Pulmonary artery endothelial cell (primary cell): Measurements from ENCODE around the gene NDEL1. TPM values are rescaled to one million over a fixed set of nuclear protein-coding genes. Genes with fewer than 3 reads are reported as not detected.

Source experiments
- DNase-seq: peaks from one replicate; pipeline ENCODE4 v3.0.0-alpha.2; 2011; ENCODE audit warnings: low read depth, low spot score
- total RNA-seq: library from RNA; depleted of rRNA; stranded (reverse); fragments of >200 nt; gene quantifications from 2 replicates; pipeline ENCODE4 v1.2.3, GENCODE V29; 2014

The NDEL1 gene
- total RNA-seq, 1 donor from 2014 or later: 33.4 TPM

DNA sequence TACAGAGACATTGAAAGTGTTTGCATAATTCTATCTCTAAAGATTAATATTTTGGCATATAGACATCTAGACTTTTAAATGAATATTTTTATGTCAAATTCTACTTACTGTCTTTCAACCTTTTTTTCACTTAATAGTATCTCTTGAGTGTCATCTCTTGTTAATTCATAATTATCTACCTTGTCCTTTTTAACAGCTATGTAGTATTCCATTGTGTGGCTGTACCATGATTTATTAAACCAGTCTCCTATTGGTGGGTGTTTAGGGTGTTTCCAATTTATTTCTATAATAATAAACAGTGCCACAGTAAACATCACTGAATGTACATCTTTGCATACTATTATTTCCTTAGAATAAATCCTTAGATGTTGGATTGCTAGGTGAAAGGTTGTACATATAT, 21.7 kb upstream of the NDEL1 start:
- no peak for DNase-seq

DNA sequence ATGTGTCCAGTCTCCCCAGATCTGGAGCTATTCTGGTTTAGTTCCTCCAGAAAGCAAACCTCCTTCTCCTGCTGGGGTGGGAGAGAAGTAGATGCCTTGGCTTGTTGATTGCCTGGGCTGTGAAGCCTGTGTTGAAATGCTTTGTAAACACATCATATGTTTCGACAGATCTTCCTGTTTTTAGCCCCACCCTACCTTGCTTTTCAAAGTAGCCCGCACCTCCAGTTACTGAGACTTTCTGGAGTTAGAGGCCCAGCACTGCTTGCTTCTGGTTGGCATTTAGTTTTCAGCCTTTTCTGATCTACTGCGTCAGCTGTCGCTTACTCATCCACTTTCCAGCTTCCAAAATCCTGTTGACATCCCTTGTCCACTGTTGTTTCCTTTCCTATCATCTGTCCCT, 17.9 kb upstream of the NDEL1 start:
- no peak for DNase-seq

DNA sequence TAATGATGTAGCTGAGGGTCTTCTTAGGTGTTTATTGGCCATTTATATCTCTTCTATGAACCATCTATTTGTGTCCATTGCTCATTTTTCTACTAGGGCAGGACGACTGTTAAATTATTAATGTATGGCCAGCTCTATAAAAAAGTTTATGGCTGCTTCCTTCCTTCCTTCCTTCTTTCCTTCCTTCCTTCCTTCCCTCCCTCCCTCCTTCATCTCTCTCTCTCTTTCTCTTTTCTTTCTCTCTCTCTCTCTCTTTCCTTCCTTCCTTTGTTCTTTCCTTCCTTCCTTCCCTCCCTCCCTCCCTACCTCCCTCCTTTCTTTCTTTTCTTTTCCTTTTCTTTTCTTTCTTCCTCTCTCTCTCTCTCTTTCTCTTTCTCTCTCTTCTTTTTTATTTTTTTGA, 17.2 kb upstream of the NDEL1 start:
- DNase-seq: no peak

DNA sequence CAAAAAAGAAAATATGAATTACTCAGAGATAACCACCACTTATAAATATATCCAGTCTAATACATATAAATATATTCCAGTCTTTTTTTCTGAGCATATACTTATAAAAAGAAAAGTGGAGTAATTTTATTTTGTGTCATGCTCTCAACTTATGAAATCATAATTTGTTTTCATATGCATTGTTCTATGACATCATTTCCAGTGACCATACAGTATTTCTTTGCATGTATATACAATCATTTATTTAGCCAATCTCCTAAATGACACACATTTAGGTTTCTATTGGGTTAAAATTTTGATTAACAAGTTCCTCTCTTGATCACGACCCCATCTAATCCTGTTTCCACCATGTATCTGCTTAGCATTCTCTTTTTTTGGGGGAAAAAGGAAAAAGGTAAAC, 16.4 kb upstream of the NDEL1 start:
- DNase-seq: no peak

DNA sequence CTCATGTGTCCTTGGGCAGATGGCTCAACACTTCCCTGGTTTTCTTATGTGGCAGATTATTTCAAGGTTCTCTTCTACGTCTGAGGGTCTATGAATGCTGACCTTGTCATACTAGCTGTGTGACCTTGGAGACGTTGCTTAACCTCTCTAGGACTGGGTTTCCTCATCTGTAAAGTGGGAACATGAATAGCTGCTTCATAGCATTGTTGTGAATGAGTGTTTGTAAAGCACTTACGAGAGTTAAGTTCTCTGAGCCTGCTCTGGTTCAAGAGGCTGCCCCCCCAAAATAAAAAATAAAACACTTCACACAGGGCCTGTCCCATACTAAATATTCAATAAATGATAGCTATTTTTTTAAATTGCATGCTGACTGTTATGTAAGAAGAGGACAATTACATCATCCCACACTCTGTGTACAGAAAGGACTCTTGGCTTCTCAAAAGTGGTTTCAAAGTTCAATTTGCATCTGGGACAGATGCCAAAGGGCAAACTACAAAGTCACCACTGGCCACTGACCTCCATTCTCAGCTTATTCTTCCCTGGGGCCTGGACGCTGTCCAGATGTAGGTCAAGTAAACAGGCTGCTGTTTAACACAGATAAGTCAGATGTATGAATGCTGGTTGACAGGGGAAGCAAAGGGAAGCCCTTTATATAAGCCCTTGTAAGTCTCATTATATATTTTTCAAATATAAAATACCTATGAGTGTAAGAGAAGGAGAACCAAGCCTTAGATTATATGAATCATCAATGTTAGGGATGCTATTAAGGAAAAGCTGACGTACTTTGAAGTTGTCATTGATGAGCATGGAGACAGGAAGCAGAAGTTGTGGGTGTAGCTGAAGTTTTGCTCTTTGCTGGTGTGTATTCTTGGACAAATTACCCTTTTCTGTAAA, 15.4 kb upstream of the NDEL1 start:
- DNase-seq: peak; percentile 87

DNA sequence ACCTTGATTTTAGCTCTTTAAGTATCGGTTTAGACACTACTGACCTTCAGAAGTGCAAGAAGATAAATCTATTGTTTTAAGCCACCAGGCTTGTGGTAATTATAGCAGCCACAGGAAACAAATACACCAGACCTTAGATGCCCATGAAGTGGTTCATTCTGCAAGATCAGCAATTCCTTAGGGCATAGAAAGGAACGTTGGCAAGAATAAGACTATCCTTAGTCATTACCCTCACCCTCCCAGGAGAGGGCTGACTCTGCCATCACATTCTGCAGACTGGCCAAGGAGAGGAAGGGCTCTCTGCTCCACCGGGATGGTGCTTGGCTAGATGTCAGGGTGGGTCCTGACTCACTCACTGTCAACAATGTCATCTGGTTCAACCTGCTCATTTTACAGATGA, 14.1 kb upstream of the NDEL1 start:
- DNase-seq: no peak

DNA sequence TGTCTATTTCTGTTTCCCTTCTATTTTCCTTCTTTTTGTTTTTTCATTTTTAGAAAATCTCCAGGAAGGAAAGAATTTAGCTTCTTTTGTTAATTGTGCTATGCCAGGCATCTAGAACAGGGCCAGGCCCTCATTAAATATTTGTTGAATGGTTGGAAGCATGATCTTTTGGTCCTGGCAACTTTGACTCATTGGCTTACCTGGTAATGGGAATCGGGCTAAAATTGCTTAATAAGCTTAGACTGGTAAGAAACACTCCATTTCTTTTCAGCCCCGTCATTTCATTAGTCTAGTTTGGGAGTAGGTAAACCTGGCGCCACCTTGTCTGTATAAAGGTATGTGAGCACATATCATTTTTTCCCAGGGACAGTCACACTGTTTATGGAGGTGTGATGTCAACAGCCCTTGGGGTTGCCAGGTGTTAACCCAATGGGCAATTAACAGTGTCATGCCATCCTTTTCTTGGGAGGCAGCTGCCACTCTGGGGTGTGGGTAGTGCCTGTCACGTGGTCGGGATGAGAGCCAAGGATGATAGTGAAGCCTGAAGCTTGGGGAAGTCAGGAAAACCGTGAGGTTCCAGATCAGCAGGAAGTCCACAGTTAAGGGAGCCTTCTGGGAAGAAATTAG, 9.5 kb upstream of the NDEL1 start:
- no peak for DNase-seq

DNA sequence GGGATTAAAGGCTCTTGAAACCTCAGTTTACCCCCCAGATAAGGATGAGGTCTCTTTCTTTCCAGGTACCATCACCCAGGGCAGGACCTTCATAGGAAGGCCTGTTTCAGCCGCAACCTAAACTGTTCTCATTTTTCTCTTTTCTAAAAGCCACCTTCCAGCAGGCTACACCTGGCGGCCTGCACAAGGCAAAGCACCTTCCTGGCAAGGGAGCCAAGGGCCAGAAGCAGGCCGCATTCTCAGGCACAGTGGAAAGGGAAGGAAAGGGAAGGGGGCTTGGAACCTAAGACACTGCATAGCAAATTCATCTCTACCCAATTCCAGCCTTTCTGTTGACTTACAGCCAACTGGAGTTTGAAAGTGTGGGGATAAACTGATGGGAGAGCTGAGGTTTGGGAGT, 8.9 kb upstream of the NDEL1 start:
- no peak for DNase-seq

DNA sequence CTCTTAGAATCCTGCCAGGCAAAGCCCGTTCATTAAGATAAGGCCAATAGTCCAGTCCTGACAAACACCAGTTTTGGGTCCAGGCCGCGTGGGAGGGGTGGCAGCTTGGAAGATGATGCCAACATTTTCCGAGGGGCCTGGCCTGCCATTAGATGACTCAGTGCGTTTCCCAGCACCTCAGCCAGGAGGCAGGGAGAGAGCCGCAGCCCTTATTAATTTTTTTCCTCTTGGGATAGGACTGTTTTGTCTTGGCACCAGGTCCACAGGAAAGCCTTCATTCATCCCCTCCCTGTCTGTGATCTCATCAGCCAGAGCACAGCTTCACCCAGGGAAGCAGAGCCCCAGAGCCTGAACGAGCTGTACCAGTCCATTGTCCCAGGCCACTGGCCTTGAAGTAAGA, 4.7 kb upstream of the NDEL1 start:
- DNase-seq: no peak

DNA sequence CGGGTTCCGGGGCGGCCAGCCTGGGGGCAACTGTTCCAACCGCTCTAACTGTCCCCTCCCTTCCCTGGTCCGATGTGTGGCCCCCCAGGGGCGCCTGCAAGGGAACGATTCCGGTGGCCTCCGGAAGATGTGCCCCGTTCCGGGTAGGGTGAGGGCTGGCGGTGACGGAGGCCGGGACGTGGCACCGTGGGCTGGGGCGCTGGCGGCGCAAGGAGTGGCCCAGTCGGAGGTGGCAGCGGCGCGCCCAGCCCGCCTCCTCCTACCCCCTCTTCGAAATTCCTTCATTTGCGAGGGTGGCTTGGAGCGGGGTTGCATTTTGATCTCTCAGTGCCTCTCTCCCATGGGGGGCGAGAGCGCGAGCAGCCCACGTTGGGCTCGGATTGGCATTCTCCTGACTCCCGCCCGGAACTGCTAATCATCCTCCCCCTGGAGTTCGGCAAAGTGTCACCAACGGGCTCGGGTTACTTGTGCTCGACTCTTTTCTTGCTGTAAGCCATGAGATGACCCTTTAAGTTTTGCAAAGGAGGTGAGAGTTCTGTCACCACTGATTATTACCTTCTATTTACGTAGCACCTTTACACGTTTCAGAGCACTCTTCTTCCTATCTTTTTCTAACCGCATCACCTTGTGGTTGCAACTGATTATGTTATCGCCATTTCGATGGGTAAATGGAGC, 622 bp downstream of the NDEL1 start:
- no peak for DNase-seq

DNA sequence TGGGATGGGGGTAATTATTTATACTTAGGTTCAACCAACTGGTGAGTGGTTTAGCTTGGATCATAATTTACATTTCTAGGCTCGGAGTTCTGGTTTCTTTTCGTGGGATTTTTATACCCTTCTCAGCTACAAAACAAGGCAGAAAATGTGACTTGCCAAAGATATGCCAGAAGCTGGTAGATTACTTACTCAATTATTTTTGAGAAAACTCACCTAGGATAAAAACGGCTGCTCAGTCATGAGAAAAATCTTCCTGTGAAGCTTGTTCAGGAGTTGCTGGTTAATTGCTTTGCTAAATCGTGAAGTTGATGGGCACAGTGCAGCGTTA, 1.1 kb downstream of the NDEL1 start:
- DNase-seq: no peak

DNA sequence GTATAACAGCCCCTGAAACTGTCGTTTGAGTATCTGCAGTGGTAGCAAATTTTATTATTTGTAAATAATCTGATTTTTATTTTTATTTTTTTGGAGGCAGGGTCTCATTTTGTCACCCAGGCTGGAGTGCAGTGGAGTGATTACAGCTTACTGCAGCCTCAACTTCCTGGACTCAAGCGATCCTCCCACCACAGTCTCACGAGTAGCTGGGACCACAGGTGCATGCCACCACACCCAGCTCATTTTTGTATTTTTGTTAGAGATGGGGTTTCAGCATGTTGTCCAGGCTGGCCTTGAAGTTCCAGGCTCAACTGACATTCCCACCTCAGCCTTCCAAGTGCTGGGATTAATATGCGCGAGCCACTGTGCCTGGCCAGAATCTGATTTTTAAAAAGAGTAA, 2.8 kb downstream of the NDEL1 start:
- no peak for DNase-seq

DNA sequence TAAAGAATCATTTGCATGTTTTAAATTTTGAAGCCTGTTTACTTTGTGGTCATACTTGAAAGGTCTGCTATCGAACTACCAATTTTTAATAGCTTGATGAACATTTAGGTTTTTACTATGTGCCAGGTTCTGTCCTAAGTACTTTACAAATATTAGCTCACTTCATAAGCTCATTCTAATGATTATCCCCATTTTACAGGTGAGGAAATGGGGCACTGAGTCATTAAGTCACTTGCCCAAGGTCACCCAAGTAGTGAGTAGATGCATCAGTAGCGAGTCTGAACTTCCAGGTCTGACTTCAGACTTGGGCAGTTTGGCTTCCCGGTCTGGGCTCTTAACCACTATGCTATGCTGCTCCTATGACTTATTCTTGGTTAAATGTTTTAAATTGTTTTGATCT, 4.0 kb downstream of the NDEL1 start:
- DNase-seq: no peak

DNA sequence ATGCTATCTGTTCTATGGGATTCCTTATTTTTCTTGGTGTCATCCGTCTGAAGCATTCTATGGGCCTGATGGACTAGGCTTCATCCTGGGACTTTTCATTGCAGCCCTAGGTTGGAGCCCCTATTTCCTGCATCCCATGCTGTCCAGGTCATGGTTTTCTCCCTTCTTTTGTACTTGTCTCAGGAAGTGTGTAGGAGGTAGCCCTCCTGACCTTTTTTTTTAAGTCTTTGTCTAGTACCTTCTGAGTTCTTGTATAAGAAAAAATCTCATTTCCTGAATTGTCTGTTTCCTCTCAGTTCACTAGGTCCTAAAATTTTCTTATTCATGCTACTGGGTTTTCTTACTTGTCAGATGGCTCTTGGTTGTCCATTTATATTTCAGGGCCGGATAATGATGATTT, 6.0 kb downstream of the NDEL1 start:
- no peak for DNase-seq

DNA sequence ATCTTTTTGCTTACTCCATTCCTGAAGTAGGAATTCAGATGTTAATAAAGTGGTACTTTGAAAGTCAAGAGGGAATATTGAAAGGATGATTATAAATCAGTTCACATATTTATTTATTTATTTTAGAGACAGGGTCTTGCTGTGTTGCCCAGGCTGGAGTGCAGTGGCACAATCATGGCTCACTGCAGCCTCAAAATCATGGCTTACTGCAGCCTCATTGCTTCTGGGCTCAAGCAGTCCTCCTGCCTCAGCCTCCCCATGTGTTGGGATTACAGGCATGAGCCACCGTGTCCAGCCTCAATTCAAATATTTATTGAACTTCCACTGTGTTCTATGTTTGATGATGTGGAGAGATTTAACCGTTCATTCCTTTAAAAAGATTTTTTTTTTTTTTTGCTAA, 6.6 kb downstream of the NDEL1 start:
- no peak for DNase-seq

DNA sequence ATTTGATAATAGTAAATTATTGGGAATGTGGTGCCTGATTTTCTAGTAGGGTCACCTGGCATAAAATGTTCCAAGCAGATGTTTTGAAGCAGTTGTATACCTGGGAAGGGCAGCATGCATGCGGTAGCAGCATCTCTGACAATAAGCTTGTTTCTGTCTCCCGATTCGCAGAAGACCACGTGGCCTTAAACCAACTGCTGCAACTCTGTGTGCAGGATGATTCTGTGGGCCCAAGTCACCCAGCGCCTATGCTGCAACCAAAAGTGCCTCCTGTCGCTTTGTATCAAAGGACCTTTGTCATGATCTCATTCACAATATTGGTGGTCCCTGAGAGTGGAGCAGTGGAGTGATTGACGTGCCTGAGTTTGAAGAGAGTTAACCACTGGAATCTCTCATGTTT, 8.1 kb downstream of the NDEL1 start:
- no peak for DNase-seq

DNA sequence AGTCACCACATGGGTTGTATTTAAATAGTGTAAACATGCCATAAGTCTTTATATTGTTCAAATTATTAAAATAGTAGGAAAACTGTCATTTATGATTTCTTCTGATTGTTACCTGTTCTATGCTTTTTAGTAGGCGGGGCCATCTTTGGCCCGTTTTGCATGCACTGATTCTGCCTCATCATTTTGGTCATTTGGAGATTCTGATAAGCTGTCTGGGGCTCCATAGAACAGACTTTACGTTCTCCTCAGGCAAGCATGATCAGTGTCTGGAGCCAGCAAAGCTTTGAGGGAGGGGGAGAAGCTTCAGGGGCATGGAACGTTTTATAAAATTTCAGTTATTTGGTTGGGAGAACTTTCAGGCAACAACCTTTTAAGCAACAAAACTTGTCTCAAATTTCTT, 8.8 kb downstream of the NDEL1 start:
- DNase-seq: no peak

DNA sequence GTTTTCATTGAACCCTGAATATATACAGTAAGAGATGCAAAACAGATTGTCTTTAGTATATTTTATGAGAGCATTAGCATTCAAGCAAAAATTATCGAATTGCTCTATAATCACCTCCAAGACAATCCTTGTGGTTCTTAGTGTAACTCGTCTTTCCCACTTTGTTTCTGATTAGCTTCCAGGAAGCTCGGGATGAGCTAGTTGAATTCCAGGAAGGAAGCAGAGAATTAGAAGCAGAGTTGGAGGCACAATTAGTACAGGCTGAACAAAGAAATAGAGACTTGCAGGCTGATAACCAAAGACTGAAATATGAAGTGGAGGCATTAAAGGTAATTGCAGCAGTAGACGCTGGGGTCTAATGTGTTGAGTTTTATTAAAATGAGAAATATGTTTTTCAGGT, 9.9 kb downstream of the NDEL1 start:
- DNase-seq: no peak

DNA sequence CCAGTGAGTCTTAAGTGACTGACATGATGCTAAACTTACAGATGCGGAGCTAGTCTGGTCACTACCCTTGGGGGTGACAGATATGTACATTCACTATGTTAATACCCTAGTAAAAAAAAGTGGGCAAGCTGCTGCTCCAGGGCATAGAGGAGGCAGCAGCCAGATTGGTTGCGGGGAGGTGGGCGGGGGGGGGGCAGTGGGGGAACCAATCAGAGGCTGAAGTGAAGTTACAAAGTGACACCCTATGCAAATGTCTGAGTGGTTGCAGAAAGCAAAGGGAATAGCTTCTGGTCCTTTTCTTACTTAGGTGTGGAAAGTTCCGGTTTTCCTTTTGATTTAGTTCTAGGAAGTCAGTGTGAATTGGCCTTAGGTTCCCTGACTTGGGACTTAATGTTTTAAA, 12.1 kb downstream of the NDEL1 start:
- DNase-seq: no peak

DNA sequence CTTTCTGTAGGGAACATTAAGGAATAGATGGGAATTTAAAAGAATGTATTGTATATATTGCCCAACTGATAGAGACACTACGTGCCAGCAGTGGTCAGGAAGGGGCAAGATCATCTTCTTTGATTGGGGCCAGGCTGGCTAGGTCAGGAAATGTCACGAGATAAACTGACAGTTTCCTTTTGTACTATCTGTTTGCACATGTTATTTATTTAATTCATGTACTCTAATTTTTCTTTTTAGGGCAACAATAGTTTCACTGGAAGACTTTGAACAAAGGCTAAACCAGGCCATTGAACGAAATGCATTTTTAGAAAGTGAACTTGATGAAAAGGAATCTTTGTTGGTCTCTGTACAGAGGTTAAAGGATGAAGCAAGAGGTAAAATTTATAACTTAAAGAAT, 12.6 kb downstream of the NDEL1 start:
- no peak for DNase-seq

DNA sequence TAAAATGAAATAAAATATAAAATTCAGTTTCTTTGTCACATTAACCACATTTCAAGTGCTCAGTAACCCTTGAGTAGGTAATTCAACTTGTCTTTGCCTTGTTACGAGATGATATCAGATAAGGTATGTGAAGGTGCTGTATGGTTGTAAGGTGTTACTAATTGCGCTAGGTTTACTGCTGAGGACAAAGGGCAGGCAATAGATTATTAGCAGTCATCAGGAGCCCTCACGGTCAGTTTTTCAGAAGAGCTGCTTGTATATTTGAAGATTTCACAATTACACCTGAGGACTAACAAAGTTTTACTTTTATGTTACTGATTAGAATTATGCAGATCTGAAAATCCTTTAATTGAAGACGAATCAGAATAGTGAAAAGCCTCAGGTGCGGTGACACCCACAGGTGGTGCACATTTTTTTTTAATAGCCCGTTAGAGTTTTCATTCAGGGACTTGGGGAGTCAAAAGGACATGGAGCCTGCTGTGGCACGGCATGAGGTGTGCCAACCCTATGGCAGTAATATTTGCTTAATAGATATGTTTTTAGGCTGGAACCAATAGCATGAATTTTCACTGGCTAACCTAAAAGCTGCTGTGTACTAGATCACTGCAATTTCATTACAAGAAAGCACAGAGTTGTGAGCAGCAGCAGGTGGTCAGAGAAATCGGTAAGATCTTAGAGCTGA, 16.4 kb downstream of the NDEL1 start:
- no peak for DNase-seq

DNA sequence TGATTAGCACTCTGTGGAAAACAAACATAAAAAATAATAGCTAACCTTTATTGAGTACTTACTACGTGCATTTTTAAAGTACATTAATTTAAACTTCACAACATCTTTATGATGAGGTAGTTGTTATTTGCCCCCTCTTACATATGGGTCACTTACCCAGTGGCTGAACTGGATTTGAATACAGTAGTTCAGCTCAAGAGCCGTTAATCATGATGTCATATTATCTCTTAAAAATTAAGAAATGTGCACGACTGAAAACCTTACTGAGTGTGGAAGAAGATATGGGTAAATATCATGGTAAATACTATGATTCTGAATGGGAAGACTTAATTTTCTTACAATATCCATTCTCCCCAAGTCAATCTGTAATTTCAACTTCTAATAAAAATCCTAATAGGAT, 17.6 kb downstream of the NDEL1 start:
- DNase-seq: no peak
